ENCODE results near the gene SDHD. TPM values are rescaled to one million over a fixed set of nuclear protein-coding genes. Genes with fewer than 3 reads are reported as not detected.

Gene SDHD
- total RNA-seq, 1 donor from 2014 or later = 46.9 TPM

DNA sequence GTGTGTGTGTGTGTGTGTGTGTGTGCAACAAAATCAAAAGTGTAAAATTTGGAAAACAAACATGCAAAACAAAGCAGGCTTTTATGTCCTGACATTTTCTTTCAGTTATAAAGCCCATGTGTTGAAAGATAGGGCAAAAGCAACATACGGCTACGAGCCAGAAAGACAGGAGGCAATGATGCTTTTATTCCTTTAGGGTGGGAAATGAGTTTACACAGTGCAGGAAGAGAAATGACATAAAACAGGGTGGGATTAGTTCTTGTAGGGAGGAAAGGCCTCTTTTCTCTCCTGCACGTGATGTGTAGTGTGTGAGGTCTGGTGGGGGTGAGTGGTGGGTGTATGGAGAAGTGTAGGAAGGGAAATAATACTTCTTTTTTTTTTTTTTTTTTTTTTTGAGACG is 47.8 kb downstream of the SDHD start:
- H3K4me3 Mint-ChIP-seq (ENCODE audit: low read depth) = no peak overlapping the region
- no peaks in the 10 kb centered on the region for H3K4me1 Mint-ChIP-seq (ENCODE audit: low read depth)
- H3K27ac Mint-ChIP-seq = no peak overlapping the region
- no peak for DNase-seq (ENCODE audit: low spot score, unreplicated experiment)
- no peaks in the 10 kb centered on the region for H3K36me3 Mint-ChIP-seq (ENCODE audit: insufficient read depth)
- H3K27me3 Mint-ChIP-seq = no peaks in the 10 kb centered on the region
- no peaks in the 10 kb centered on the region for H3K9me3 Mint-ChIP-seq (ENCODE audit: low read depth)
- TF ChIP-seq, protein P1, sequence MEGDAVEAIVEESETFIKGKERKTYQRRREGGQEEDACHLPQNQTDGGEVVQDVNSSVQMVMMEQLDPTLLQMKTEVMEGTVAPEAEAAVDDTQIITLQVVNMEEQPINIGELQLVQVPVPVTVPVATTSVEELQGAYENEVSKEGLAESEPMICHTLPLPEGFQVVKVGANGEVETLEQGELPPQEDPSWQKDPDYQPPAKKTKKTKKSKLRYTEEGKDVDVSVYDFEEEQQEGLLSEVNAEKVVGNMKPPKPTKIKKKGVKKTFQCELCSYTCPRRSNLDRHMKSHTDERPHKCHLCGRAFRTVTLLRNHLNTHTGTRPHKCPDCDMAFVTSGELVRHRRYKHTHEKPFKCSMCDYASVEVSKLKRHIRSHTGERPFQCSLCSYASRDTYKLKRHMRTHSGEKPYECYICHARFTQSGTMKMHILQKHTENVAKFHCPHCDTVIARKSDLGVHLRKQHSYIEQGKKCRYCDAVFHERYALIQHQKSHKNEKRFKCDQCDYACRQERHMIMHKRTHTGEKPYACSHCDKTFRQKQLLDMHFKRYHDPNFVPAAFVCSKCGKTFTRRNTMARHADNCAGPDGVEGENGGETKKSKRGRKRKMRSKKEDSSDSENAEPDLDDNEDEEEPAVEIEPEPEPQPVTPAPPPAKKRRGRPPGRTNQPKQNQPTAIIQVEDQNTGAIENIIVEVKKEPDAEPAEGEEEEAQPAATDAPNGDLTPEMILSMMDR (IDR thresholded peaks at IDR 0.05; ENCODE audit: unreplicated experiment) = no peak

DNA sequence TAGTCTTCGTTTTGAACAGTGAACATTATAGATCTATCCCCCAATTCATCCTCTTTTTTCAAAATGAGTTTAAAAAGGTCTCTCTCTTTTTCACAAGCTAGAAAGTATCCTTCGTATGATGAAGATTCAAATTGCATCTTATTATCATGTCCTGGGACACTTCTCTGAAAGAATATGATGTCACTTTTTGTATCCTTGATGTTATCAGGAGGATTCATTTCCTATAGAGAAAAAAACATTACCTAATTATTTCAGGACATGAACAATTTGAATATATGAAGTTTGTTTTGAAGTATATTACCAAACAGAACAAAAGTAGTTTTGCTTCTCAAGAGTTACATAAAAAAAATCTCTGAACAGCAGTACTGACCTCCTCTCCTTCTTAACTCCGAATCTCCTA is 56.9 kb downstream of the SDHD start:
- no peaks in the 10 kb centered on the region for H3K36me3 Mint-ChIP-seq (ENCODE audit: insufficient read depth)
- no peak overlapping the region for H3K27ac Mint-ChIP-seq
- no peaks in the 10 kb centered on the region for H3K27me3 Mint-ChIP-seq
- no peaks in the 10 kb centered on the region for H3K4me1 Mint-ChIP-seq (ENCODE audit: low read depth)
- TF ChIP-seq, protein P1 (IDR thresholded peaks at IDR 0.05; ENCODE audit: unreplicated experiment) = no peak
- H3K4me3 Mint-ChIP-seq (ENCODE audit: low read depth) = no peak overlapping the region
- DNase-seq (ENCODE audit: low spot score, unreplicated experiment) = no peak
- H3K9me3 Mint-ChIP-seq (ENCODE audit: low read depth) = no peaks in the 10 kb centered on the region

Other genes with a start within 250 kb of the SDHD start
- 45.2 and 47.3 TPM in 2 replicates for gene ALG9, start 215.3 kb upstream of the SDHD start, total RNA-seq
- gene FDXACB1, start 207.7 kb upstream of the SDHD start, total RNA-seq = 2.8 and 3.0 TPM in 2 replicates
- gene CFAP68, start 207.3 kb upstream of the SDHD start, total RNA-seq = 25.7 and 28.4 TPM in 2 replicates
- 1.2 TPM in 1 of 2 replicates, not detected in the other for gene CRYAB, start 175.1 kb upstream of the SDHD start, total RNA-seq
- gene HSPB2, start 174.1 kb upstream of the SDHD start, total RNA-seq = not detected in 2 replicates
- gene C11orf52, start 168.0 kb upstream of the SDHD start, total RNA-seq = 16.2 and 19.4 TPM in 2 replicates
- gene DIXDC1, start 149.5 kb upstream of the SDHD start, total RNA-seq = 23.5 and 25.0 TPM in 2 replicates
- 36.7 and 38.7 TPM in 2 replicates for gene DLAT, start 61.5 kb upstream of the SDHD start, total RNA-seq
- gene PIH1D2, start 12.9 kb upstream of the SDHD start, total RNA-seq = 4.9 and 6.2 TPM in 2 replicates
- gene NKAPD1, start 12.6 kb upstream of the SDHD start, total RNA-seq = 27.2 and 29.6 TPM in 2 replicates
- 71.2 and 71.7 TPM in 2 replicates for gene TIMM8B, start 117 bp upstream of the SDHD start, total RNA-seq
- gene IL18, start 77.2 kb downstream of the SDHD start, total RNA-seq = 1.4 and 2.9 TPM in 2 replicates
- not detected in 2 replicates for gene TEX12, start 80.5 kb downstream of the SDHD start, total RNA-seq
- gene BCO2, start 88.6 kb downstream of the SDHD start, total RNA-seq = 3.0 and 3.6 TPM in 2 replicates
- gene PTS, start 139.6 kb downstream of the SDHD start, total RNA-seq = 46.3 and 49.6 TPM in 2 replicates
- gene PLET1, start 174.0 kb downstream of the SDHD start, total RNA-seq = not detected in 2 replicates

All from progenitor cell of endocrine pancreas (in vitro differentiated cells).